SHP77 treated with DMSO at 0.1 percent for 48 hours (cell line): Measurements from ENCODE around the gene CSTA.
"Not testable (repeated sequence)": the region's sequence is repeated elsewhere in the genome, so short reads cannot be mapped to it uniquely, and the experiment has no call there.

Experiments used
- DNase-seq: peaks from one replicate; lab custom pipeline; 2025; lab: John Stamatoyannopoulos, UW

Gene CSTA

DNA sequence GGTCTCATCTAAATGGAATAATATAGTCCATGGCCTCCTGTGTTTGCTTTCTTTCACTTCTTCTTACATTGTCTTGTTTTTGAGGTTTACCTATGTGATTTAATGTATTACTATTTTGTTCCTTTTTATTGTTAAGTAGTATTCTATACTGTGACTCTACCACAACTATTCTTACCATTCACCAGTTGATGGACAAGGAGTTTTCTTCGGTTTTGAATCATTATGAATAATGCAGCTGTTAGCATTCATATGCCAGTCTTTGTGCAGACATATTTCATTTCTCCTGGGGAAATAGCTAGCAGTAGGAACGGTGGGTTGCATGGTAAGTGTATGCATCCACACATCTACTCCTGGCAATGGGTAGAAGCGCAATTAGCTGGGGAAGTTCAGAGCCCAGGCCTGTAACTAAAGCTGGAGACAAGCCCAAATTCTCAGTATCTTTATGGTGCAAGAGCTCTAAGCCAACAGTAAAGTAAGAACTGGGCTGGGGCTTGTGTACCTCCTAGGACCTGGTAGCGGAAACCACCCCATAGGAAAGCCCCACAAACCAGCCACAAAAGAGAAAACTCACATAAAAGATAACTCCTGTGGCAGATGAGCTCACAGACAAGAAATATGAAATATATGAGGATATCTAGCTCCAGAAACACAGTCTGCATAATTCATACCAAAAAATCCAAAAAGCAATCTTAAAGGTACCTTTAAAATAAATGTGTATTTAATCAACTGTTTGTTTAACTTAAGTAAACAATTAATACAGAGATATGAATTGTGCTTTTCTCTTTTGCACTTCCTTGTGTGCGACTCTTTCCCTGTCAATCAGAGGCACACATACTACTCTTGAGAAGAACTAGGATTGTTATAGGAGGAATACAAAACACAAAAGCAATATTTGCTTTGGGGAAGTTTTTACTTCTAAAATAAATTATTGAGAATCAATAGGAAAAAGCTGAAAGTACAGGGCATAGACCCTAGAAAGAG lies 2.7 kb upstream of the CSTA start:
- DNase-seq = no peak

GRCh38 chr3:122325769-122326168 lies 721 bp downstream of the CSTA start:
- DNase-seq = no peak

DNA sequence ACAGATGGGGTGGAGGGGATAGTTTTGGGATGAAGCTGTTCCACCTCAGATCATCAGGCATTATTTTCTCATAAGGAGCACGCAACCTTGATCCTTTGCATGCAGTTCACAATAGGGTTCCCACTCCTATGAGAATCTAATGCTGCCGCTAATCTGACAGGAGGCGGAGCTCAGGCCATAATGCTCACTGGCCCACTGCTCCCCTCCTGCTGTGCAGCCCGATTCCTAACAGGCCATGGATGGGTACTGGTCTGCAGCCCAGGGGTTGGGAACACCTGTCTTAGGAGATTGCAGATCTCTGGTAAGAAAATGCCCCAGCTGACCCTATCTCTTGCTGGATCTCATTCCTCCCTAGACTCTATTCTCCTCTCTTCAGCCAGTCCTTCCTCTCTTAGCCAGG lies 6.8 kb downstream of the CSTA start:
- DNase-seq = no peak

GRCh38 chr3:122332551-122332950 lies 7.5 kb downstream of the CSTA start:
- no peak for DNase-seq

DNA sequence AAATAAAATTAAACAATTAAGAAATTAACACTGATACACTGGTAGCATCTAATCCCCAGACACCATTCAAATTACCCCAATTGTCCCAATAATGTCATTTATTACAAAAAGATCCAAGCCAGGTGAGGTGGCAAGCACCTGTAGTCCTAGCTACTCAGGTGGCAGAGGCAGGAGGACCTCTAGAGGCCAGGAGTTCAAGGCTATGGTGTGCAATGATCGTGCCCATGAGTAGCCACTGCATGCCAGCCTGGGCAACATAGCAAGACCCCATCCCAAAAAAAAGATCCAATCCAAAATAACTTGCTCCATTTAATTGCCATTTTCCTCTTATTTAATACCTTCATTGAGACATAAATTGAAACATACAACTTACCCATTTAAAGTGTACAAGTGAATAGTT lies 17.8 kb downstream of the CSTA start:
- DNase-seq = no peak

DNA sequence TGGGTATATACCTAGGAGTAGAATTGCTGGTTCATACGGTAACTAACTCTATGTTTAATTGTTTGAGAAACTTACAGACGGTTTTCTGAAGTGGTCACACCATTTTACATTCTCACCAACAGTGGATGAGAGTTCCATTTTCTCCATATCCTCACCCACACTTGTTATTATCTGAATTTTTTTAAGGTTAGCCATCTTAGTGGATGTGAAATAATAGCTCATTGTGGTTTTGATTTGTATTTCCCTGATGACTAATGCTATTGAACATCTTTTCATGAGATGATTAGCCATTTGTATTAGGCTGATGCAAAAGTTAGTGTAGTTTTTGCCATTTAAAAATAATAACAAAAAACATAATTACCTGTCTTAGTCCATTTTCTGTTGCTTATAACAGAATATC lies 18.6 kb downstream of the CSTA start:
- DNase-seq = no peak

- no peak for DNase-seq
Observed at GRCh38 chr3:122349171-122349570, 24.1 kb downstream of the CSTA start.

GRCh38 chr3:122350814-122351418 lies 25.9 kb downstream of the CSTA start:
- DNase-seq = no peak

GRCh38 chr3:122351612-122352011 lies 26.6 kb downstream of the CSTA start:
- DNase-seq = no peak

DNA sequence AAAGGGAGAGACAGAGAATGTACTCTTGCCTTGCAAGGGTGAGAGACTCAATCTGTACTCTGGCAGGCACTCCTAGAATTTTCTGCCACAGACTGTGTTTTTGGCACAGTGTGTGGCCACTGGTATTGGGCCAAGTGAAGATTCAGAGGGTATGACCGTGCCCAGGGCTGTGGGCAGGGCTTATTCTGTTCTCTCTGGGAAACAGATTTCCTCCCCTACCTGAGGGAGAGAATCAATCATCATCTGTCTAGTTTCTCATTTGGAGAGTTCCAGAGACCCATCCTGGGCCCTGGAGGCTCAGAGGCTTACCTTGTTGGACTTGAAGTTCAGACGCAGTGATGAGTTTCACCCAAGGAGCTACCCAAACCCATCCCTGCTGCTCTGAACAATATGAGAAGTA lies 28.2 kb downstream of the CSTA start:
- DNase-seq = no peak

GRCh38 chr3:122353893-122354401 lies 28.9 kb downstream of the CSTA start:
- DNase-seq = no peak

DNA sequence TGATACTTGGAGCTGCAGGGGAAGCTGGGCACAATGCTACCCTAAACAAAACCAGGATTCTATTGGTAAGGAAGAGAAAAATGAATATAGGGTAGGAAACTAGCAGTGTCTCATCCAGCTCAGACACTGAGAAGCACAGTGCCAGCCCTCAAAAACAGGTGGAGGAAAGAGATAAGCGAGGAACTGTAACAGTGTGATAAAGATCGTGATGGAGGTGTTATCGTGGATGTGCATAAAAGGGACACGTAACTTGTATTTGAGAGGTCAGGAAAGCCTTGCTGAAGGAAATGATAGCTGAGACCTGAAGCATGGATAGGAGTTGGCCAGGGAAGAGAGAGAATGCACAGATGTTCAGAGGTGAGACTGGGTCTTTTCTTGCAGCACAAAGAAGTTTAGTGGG lies 30.6 kb downstream of the CSTA start:
- DNase-seq = no peak

GRCh38 chr3:122356402-122356801 lies 31.4 kb downstream of the CSTA start:
- DNase-seq = no peak

- no peak for DNase-seq
Observed at GRCh38 chr3:122357828-122358702, 33.0 kb downstream of the CSTA start.

DNA sequence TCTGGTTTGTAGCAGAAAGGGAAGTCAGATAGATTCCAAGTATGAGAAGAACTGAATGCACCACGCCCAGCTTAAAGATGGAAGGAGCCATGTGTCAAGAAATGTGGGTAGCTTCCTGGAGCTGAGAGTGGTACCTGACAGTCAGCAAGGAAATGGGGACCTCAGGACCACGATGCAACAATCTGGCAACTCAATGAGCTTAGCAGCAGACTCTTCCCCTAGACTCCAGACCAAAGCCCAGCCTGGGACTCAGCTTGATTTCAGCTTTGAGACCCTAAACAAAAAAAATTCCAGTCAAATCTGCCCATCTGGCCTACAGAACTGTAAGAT lies 33.6 kb downstream of the CSTA start:
- no peak for DNase-seq

DNA sequence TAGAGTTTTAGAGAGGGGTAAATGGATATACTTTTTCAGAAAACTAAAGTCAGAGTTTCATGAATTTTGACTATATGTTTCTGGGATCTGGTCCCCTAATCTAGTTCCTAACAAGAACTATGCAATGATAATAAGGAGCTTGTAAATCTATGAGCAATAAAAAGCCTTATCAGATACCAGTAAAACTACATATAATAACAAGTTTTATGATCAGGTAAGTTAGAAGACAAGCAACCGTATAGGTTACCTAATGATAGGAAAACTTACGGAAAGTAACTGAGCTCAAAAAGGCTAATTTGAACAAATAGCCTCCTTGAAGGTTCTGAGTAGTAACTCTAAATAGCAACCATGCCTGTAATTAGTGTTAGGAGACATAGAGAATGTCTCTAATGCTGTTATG lies 37.0 kb downstream of the CSTA start:
- DNase-seq = no peak

- no peak for DNase-seq
Observed at GRCh38 chr3:122364490-122364889, 39.4 kb downstream of the CSTA start.

- no peak for DNase-seq
Observed at GRCh38 chr3:122365073-122365472, 40.0 kb downstream of the CSTA start.

GRCh38 chr3:122365582-122366378 lies 40.7 kb downstream of the CSTA start:
- not testable (repeated sequence) for DNase-seq

GRCh38 chr3:122366379-122366749 lies 41.3 kb downstream of the CSTA start:
- DNase-seq = no peak

GRCh38 chr3:122374034-122374433 lies 49.0 kb downstream of the CSTA start:
- DNase-seq = no peak

DNA sequence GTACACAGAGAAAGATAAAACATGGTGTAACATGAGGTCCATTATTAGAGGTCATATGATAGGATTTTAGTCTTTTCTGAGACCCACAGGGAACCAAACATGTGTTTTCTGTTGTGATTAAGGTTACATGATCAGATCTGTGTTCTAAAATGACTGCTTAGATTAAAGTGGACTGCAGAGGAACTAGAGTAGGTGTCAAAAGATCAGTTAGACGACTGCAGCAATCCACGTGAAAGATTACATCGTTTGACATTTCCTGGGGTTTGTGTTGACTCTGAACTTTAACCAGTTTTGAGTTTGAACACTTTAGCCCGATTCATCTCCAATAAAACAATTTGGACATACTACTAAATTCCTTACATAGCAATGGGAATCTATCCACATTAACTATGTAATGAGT lies 52.9 kb downstream of the CSTA start:
- no peak for DNase-seq
